ENCODE data around the gene TMEM178A.
"Not testable (repeated sequence)": the region's sequence is repeated elsewhere in the genome, so short reads cannot be mapped to it uniquely, and the experiment has no call there.

The TMEM178A gene

GRCh38 chr2:39665811-39666490, at the start of gene TMEM178A:
TSS of gene TMEM178A (plus strand) at chr2:39665917. CDS start at chr2:39665975, 58 bp downstream.
- ATAC-seq = no peak

GRCh38 chr2:39618236-39618635, 47.5 kb upstream of the TMEM178A start:
- no peak for ATAC-seq

- ATAC-seq = no peak
Observed at GRCh38 chr2:39618736-39619135, 47.0 kb upstream of the TMEM178A start.

- ATAC-seq = no peak
Observed at GRCh38 chr2:39620067-39620466, 45.6 kb upstream of the TMEM178A start.

GRCh38 chr2:39621596-39621995, 44.1 kb upstream of the TMEM178A start:
- no peak for ATAC-seq

GRCh38 chr2:39622860-39623259, 42.9 kb upstream of the TMEM178A start:
- ATAC-seq = no peak

GRCh38 chr2:39623917-39624316, 41.8 kb upstream of the TMEM178A start:
- ATAC-seq = no peak

- ATAC-seq = no peak
Observed at GRCh38 chr2:39625193-39625926, 40.4 kb upstream of the TMEM178A start.

GRCh38 chr2:39625927-39626270, 39.8 kb upstream of the TMEM178A start:
- ATAC-seq = no peak

GRCh38 chr2:39628346-39628745, 37.4 kb upstream of the TMEM178A start:
- not testable (repeated sequence) for ATAC-seq

GRCh38 chr2:39629646-39630045, 36.1 kb upstream of the TMEM178A start:
- no peak for ATAC-seq

- no peak for ATAC-seq
Observed at GRCh38 chr2:39631256-39631655, 34.5 kb upstream of the TMEM178A start.

- no peak for ATAC-seq
Observed at GRCh38 chr2:39631718-39632117, 34.0 kb upstream of the TMEM178A start.

GRCh38 chr2:39632876-39633275, 32.8 kb upstream of the TMEM178A start:
- no peak for ATAC-seq

GRCh38 chr2:39636306-39636705, 29.4 kb upstream of the TMEM178A start:
- ATAC-seq = no peak

- no peak for ATAC-seq
Observed at GRCh38 chr2:39638581-39638980, 27.1 kb upstream of the TMEM178A start.

- no peak for ATAC-seq
Observed at GRCh38 chr2:39640107-39640506, 25.6 kb upstream of the TMEM178A start.

GRCh38 chr2:39640681-39641080, 25.0 kb upstream of the TMEM178A start:
- ATAC-seq = no peak

- ATAC-seq = no peak
Observed at GRCh38 chr2:39641635-39642034, 24.1 kb upstream of the TMEM178A start.

GRCh38 chr2:39642051-39642718, 23.5 kb upstream of the TMEM178A start:
- no peak for ATAC-seq

- no peak for ATAC-seq
Observed at GRCh38 chr2:39645826-39646225, 19.9 kb upstream of the TMEM178A start.

GRCh38 chr2:39646267-39646666, 19.4 kb upstream of the TMEM178A start:
- ATAC-seq = no peak

- no peak for ATAC-seq
Observed at GRCh38 chr2:39647104-39647765, 18.5 kb upstream of the TMEM178A start.
